ENCODE results near the gene TMEM42.
"Not testable (repeated sequence)": the region's sequence is repeated elsewhere in the genome, so short reads cannot be mapped to it uniquely, and the experiment has no call there.

The TMEM42 gene
- long read RNA-seq, transcript TMEM42-201 (3 exons, 1,026 nt): major isoform, 10 of 42 reads
- long read RNA-seq, partial matches to known transcripts: 0 of 42 reads
- long read RNA-seq, other reads (novel, unspliced or antisense): 32 of 42 reads

GRCh38 chr3:44861412-44862225 lies at the start of gene TMEM42:
Gene TMEM42, plus strand, starts transcription at chr3:44861912. Its CDS starts 13 bp downstream, at chr3:44861925.
- TF ChIP-seq POLR2AphosphoS5 (IDR thresholded peaks at IDR 0.05; ENCODE audit: low read depth) (peak; percentile 72; the same call in 1 of the 2 replicates), CTCF (IDR thresholded peaks at IDR 0.05; ENCODE audit: insufficient read depth, low read length) (no peak), REST (IDR thresholded peaks at IDR 0.05; ENCODE audit: insufficient replicate concordance, low read depth) (peak; percentile 42), GABPA (IDR thresholded peaks at IDR 0.05; ENCODE audit: low read depth) (no peak), SPI1 (IDR thresholded peaks at IDR 0.05; ENCODE audit: borderline replicate concordance, low read depth) (no peak)
- peak; percentile 83 to 84 for DNase-seq (ENCODE audit: low read depth in 1 of 2, low spot score in 1 of 2)
- Histone ChIP-seq H3K4me3 (replicated peaks; ENCODE audit: insufficient read depth, low read length) (peak within 1 kb of the TSS; percentile 66), H3K27me3 (ENCODE audit: insufficient read depth, poor library complexity, severe bottlenecking) (no peaks in the 10 kb centered on the region), H3K27ac (replicated peaks) (peak within 1 kb of the TSS; percentile 72)

GRCh38 chr3:44814751-44815150 lies 47.0 kb upstream of the TMEM42 start:
- DNase-seq (ENCODE audit: low read depth in 1 of 2, low spot score in 1 of 2): no peak
- Histone ChIP-seq H3K27ac (replicated peaks) (no peak overlapping the region), H3K27me3 (ENCODE audit: insufficient read depth, poor library complexity, severe bottlenecking) (no peaks in the 10 kb centered on the region), H3K4me3 (replicated peaks; ENCODE audit: insufficient read depth, low read length) (no peak overlapping the region)
- TF ChIP-seq REST (IDR thresholded peaks at IDR 0.05; ENCODE audit: insufficient replicate concordance, low read depth): no peak
- no peak for TF ChIP-seq SPI1 (IDR thresholded peaks at IDR 0.05; ENCODE audit: borderline replicate concordance, low read depth)
- TF ChIP-seq GABPA (IDR thresholded peaks at IDR 0.05; ENCODE audit: low read depth): no peak
- TF ChIP-seq POLR2AphosphoS5 (IDR thresholded peaks at IDR 0.05; ENCODE audit: low read depth): no peak
- no peak for TF ChIP-seq CTCF (IDR thresholded peaks at IDR 0.05; ENCODE audit: insufficient read depth, low read length)

- not testable (repeated sequence) for H3K4me3 ChIP-seq (replicated peaks; ENCODE audit: insufficient read depth, low read length); H3K27ac ChIP-seq (replicated peaks); H3K27me3 ChIP-seq (ENCODE audit: insufficient read depth, poor library complexity, severe bottlenecking); DNase-seq (ENCODE audit: low read depth in 1 of 2, low spot score in 1 of 2)
Observed at GRCh38 chr3:44816334-44816733, 45.4 kb upstream of the TMEM42 start.

GRCh38 chr3:44821206-44821605 lies 40.5 kb upstream of the TMEM42 start:
- not testable (repeated sequence) for H3K4me3 ChIP-seq (replicated peaks; ENCODE audit: insufficient read depth, low read length); DNase-seq (ENCODE audit: low read depth in 1 of 2, low spot score in 1 of 2); H3K27ac ChIP-seq (replicated peaks); H3K27me3 ChIP-seq (ENCODE audit: insufficient read depth, poor library complexity, severe bottlenecking)

Data from HL-60 (cell line).